ENCODE data around the gene ZNF267.
"Not testable (repeated sequence)": the region's sequence is repeated elsewhere in the genome, so short reads cannot be mapped to it uniquely, and the experiment has no call there.

DNA sequence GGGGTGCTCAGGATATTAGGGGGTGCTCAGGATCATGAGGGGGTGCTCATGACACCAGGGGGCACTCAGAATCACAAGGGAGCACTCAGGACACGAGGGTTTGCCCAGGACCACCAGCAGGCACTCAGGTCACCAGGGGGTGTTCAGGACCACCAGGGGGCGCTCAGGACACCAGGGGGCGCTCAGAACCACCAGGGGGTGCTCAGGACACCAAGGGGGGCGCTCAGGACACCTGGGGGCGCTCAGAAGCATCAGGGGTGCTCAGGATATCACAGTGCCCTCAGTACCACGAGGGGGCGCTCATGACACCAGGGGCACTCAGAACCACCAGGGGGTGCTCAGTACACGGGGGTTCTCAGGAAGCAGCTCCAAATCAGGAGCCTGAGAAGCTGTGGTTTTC, 82.6 kb downstream of the ZNF267 start:
- TF ChIP-seq, protein P1, sequence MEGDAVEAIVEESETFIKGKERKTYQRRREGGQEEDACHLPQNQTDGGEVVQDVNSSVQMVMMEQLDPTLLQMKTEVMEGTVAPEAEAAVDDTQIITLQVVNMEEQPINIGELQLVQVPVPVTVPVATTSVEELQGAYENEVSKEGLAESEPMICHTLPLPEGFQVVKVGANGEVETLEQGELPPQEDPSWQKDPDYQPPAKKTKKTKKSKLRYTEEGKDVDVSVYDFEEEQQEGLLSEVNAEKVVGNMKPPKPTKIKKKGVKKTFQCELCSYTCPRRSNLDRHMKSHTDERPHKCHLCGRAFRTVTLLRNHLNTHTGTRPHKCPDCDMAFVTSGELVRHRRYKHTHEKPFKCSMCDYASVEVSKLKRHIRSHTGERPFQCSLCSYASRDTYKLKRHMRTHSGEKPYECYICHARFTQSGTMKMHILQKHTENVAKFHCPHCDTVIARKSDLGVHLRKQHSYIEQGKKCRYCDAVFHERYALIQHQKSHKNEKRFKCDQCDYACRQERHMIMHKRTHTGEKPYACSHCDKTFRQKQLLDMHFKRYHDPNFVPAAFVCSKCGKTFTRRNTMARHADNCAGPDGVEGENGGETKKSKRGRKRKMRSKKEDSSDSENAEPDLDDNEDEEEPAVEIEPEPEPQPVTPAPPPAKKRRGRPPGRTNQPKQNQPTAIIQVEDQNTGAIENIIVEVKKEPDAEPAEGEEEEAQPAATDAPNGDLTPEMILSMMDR (IDR thresholded peaks at IDR 0.05; ENCODE audit: control extremely low read depth in 1 of 3, insufficient read depth in 1 of 3, low read depth in 1 of 3, low read length in 3 of 3) = not testable (repeated sequence)
- TF ChIP-seq CREB1 (IDR thresholded peaks at IDR 0.05); GTF2F1 (IDR thresholded peaks at IDR 0.05; ENCODE audit: borderline replicate concordance, low read depth, low read length); POLR2A (IDR thresholded peaks at IDR 0.05; ENCODE audit: control extremely low read depth in 1 of 2, low read depth in 2 of 2, low read length in 2 of 2): not testable (repeated sequence)
- TF ChIP-seq, protein P2, sequence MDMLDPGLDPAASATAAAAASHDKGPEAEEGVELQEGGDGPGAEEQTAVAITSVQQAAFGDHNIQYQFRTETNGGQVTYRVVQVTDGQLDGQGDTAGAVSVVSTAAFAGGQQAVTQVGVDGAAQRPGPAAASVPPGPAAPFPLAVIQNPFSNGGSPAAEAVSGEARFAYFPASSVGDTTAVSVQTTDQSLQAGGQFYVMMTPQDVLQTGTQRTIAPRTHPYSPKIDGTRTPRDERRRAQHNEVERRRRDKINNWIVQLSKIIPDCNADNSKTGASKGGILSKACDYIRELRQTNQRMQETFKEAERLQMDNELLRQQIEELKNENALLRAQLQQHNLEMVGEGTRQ (IDR thresholded peaks at IDR 0.05; ENCODE audit: low read length) = not testable (repeated sequence)
